ENCODE results near the gene SH3BP2. TPM values are rescaled to one million over a fixed set of nuclear protein-coding genes. Genes with fewer than 3 reads are reported as not detected.

The SH3BP2 gene
- total RNA-seq, 1 experiment from 2014 or later, result 52.8 TPM

DNA sequence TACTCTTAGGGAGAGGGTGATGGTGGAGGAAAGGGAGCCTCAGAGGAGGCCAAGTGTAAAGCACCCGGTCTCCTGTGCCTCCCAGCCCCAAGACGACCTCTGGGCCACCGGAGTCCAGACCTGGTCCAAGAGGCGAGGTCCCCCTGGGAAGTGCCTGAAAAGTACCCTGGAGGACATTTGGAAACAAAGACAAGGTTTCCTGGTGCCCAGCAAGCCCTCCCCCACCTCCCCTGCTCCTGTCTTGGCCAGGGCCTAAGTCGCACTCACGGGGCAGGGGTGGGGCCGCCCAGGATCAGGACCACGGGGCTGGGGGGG, 532 bp upstream of the SH3BP2 start:
- Histone ChIP-seq H3K79me2 (ENCODE audit: insufficient read depth, low read length) (no peaks in the 10 kb centered on the region), H3K4me2 (ENCODE audit: low read length) (peak overlapping the region; percentile 88), H3K27ac (ENCODE audit: low read depth, low read length) (no peak overlapping the region; the same call in 1 of the 2 replicates), H3K9me3 (ENCODE audit: control insufficient read depth in 1 of 2, insufficient read depth in 1 of 2, low read depth in 1 of 2, low read length in 2 of 2) (no peaks in the 10 kb centered on the region), H3K27me3 (ENCODE audit: insufficient read depth, low read length) (no peaks in the 10 kb centered on the region), H3K36me3 (ENCODE audit: control insufficient read depth in 1 of 2, insufficient read depth in 2 of 2, low read length in 2 of 2) (no peaks in the 10 kb centered on the region), H3K9me2 (ENCODE audit: insufficient read depth) (no peaks in the 10 kb centered on the region), H2AFZ (ENCODE audit: low read depth, low read length, poor library complexity, severe bottlenecking) (peak overlapping the region; percentile 45), H3K9ac (ENCODE audit: low read length) (no peak overlapping the region), H4K20me1 (ENCODE audit: insufficient read depth) (no peaks in the 10 kb centered on the region), H3K4me1 (ENCODE audit: control insufficient read depth in 1 of 2, insufficient read depth in 2 of 2, low read length in 2 of 2) (peaks cover 35 to 46% of the 10 kb centered on the region in 2 experiments), H3K4me3 (replicated peaks in 1 of 2; ENCODE audit: low read depth in 1 of 2, low read length in 2 of 2) (no peak overlapping the region)
- DNase-seq (ENCODE audit: low read depth, low spot score) (no peak), ATAC-seq (no peak; the same call in 1 of the 2 replicates)
- POLR2A ChIA-PET, result no interaction called here
- TF ChIP-seq CEBPB (IDR thresholded peaks at IDR 0.05; ENCODE audit: low read depth) (no peak), POLR2AphosphoS5 (IDR thresholded peaks at IDR 0.05; ENCODE audit: low read depth, low read length) (no peak), JUND (IDR thresholded peaks at IDR 0.05) (no peak), EZH2 (IDR thresholded peaks at IDR 0.05) (no peak), SRF (IDR thresholded peaks at IDR 0.05; ENCODE audit: low read depth) (no peak)
- TF ChIP-seq, protein P1, sequence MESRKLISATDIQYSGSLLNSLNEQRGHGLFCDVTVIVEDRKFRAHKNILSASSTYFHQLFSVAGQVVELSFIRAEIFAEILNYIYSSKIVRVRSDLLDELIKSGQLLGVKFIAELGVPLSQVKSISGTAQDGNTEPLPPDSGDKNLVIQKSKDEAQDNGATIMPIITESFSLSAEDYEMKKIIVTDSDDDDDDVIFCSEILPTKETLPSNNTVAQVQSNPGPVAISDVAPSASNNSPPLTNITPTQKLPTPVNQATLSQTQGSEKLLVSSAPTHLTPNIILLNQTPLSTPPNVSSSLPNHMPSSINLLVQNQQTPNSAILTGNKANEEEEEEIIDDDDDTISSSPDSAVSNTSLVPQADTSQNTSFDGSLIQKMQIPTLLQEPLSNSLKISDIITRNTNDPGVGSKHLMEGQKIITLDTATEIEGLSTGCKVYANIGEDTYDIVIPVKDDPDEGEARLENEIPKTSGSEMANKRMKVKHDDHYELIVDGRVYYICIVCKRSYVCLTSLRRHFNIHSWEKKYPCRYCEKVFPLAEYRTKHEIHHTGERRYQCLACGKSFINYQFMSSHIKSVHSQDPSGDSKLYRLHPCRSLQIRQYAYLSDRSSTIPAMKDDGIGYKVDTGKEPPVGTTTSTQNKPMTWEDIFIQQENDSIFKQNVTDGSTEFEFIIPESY (IDR thresholded peaks at IDR 0.05; ENCODE audit: extremely low read depth, insufficient replicate concordance, low read length), result no peak
- TF ChIP-seq, protein P2, sequence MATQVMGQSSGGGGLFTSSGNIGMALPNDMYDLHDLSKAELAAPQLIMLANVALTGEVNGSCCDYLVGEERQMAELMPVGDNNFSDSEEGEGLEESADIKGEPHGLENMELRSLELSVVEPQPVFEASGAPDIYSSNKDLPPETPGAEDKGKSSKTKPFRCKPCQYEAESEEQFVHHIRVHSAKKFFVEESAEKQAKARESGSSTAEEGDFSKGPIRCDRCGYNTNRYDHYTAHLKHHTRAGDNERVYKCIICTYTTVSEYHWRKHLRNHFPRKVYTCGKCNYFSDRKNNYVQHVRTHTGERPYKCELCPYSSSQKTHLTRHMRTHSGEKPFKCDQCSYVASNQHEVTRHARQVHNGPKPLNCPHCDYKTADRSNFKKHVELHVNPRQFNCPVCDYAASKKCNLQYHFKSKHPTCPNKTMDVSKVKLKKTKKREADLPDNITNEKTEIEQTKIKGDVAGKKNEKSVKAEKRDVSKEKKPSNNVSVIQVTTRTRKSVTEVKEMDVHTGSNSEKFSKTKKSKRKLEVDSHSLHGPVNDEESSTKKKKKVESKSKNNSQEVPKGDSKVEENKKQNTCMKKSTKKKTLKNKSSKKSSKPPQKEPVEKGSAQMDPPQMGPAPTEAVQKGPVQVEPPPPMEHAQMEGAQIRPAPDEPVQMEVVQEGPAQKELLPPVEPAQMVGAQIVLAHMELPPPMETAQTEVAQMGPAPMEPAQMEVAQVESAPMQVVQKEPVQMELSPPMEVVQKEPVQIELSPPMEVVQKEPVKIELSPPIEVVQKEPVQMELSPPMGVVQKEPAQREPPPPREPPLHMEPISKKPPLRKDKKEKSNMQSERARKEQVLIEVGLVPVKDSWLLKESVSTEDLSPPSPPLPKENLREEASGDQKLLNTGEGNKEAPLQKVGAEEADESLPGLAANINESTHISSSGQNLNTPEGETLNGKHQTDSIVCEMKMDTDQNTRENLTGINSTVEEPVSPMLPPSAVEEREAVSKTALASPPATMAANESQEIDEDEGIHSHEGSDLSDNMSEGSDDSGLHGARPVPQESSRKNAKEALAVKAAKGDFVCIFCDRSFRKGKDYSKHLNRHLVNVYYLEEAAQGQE (IDR thresholded peaks at IDR 0.05; ENCODE audit: low read depth), result no peak
- TF ChIP-seq, protein P3, sequence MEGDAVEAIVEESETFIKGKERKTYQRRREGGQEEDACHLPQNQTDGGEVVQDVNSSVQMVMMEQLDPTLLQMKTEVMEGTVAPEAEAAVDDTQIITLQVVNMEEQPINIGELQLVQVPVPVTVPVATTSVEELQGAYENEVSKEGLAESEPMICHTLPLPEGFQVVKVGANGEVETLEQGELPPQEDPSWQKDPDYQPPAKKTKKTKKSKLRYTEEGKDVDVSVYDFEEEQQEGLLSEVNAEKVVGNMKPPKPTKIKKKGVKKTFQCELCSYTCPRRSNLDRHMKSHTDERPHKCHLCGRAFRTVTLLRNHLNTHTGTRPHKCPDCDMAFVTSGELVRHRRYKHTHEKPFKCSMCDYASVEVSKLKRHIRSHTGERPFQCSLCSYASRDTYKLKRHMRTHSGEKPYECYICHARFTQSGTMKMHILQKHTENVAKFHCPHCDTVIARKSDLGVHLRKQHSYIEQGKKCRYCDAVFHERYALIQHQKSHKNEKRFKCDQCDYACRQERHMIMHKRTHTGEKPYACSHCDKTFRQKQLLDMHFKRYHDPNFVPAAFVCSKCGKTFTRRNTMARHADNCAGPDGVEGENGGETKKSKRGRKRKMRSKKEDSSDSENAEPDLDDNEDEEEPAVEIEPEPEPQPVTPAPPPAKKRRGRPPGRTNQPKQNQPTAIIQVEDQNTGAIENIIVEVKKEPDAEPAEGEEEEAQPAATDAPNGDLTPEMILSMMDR (IDR thresholded peaks at IDR 0.05 in 2 of 3, conservative IDR thresholded peaks at IDR 0.05 in 1 of 3; ENCODE audit: borderline replicate concordance in 1 of 3, insufficient read depth in 1 of 3, low read depth in 2 of 3, low read length in 2 of 3), result no peak
- no TSS peak for BruUV-seq (replicated peaks)
- RAD21 ChIA-PET (ENCODE audit: low non-redundant PET in 1 of 2, low total read pairs in 2 of 2, uncharacterized antibody in 2 of 2, unreplicated experiment in 2 of 2), result no interaction called here
- intact Hi-C loops (cut with micrococcal nuclease), result no loop called here
- CTCF ChIA-PET, result no interaction called here
